Measurements from ENCODE around the gene ADCYAP1R1.

The ADCYAP1R1 gene

DNA sequence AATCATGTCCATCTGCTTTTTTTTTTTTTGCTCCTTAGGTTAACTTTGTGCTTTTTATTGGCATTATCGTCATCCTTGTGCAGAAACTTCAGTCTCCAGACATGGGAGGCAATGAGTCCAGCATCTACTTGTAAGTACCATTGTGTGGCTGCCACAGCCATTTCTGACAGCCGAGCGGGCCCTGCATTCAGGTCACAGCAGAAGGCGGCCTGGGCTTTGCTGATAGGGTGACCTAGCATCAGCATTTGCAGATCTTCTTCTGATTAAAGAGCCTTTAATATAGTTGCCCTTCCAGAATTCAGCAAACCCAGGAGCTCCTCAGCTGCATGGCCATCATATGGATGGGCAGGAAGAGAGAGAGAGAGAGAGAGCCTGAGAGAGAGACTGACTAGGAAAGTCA is 40.5 kb downstream of the ADCYAP1R1 start:
- DNase-seq, result no peak

DNA sequence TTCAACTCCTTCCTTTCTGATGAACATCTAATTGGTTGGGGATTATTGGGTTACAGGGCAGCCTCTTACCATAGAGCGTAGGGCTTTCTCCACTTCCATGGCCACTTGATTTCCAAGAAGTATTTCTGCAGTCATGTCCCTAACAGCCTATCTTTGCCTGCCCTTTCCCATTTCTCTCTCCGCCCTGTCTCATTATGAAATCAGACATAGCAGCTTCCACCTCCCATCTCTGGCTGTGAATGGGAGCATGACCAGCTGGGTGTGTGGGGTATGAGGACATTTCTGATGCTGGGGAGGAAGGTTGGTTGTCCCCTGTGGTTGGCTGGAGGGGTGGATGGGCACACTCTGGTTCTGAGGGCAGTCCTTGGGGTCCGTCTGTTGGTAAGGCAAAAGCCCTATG is 41.2 kb downstream of the ADCYAP1R1 start:
- DNase-seq, result no peak

DNA sequence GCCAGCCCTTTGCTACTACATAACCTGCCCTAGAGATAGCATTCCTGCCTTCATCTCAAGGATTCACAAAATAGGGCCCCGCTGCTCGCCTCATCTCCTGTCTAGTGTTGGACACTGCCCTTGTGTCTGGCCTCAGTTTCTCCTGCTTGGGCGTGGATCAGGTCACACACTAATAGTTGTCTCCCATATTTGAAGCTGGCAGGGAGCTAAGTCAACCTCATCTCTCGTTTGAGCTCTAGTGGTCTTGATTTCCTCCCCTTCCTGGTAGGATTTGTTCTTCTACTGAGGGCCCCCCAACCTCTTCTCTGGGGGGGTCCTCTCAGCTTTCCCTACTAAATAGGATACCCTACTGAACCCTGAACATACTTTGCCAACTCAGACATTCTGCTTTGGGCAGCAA is 42.2 kb downstream of the ADCYAP1R1 start:
- no peak for DNase-seq

DNA sequence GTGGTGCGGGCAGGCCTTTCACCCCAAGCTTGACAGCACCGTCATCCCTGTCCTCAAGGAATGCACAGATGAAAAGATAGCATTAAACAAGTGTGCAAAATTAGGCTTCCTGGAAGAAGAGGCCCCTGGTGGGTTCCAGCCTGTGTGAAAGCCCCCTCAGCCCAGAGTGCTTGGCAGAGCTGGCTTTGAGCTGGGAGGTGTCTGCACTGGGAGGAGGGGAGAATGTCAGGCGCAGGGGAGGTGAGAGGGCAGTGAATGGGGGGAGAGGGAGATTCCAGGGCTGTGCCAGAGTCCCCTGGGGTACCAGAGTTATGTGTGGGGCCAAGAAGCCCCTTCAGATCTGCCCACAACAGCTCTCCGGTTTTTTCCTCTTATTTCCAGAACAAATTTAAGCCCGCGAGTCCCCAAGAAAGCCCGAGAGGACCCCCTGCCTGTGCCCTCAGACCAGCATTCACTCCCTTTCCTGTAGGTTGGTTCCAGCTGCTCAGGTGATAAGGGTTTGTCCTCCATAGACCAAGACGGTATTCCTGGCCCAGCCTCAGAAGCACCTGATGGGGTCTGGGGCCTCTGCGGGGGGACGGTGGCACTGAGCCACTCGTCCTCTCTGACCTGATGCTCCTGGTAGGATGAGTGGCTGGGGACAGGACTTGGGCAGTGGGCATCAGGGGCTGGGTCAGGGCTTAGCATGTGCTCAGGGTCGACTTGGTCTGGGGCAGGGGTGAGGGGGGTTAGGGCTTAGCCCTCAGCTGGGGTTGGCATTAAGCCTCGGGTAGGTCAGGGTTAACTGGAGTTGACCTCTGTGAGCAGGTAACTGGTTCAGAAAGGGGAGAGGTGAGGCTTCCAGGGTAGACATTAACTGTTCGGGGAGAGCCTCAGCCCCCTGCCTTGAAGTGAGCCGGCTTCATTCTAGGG is 43.4 kb downstream of the ADCYAP1R1 start:
- DNase-seq, result no peak

DNA sequence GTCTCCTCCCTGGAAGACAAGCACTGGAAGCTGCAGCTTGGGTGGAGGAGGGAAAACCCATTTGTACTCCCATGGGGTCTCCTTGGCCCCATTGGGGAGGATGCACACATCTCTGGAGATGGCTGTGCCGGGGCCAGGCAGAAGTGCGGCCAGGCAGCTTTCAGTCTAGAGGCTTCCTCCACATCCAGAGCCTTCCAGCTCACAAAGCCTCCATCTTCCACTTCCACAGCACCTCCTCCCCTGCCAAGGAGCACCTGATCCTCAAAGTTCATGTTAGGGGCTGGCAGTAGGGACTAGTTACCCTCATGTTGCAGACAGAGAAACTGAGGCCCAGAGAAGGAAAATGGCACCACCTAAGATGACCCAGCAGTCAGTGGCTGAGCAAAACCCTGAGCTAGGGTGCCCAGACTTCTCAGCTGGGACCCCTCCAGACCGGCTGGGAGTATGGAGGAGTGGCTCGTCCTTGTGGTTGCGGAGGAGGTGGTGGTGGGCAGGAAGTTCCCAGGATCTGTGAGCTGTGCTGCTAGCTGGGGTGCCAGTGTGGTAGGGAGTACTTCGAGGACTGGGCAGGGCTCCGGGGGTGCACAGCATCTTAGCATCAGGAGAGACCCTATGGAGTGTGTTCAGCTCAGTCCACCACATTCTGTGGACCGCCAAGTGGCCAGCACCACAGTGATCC is 44.2 kb downstream of the ADCYAP1R1 start:
- no peak for DNase-seq

DNA sequence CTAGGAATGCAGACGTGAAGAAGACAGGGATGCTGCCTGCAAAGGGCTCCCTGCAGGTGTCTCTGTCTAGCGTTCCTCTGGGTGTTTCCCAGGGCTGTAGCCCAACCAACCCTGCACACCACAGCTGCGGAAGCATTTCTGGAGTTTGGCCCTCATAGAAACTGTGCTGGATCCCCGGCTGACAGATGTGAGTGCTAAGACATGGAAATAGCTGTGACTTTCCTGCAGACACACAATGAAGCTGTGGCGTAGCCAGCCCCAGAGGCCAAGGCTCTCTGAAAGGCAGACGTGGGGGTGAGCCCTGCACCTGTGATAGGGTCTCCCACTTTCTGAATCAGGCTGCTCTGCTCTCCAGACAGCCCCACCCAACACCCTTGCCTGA is 44.8 kb downstream of the ADCYAP1R1 start:
- DNase-seq, result no peak

DNA sequence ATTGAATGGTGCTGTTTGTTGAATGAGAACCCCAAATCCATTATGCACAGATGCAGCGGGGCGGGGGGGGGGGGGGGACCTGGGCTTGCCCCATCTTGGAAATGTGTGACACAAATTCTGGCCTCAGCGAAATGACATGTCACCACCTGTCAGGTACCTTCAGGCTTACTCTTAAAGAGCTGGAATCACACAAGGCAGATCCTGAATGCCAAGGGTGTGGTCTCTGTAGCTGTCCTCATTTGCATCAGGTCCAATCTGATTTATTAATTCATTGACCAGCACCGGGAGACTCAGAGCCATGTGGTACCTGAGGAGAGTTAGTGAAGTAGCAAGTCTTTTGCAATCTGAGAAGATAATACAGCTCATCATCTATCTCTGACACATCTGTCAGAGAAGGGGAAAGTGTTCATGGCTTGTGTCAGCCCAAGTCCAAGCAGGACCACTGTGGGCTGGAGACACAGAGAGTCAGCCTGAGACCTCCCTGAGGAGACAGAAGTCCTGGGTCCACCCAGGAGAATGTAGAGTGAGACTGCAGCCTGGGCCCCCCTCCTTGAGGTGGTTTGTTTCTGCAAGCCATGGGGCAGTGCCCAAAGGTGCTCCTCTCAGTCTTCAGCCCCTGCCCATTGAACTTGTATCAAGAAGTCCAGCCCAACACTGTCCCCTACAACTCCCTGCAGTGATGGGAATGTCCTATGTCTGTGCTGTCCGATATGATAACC is 46.7 kb downstream of the ADCYAP1R1 start:
- DNase-seq, result no peak

DNA sequence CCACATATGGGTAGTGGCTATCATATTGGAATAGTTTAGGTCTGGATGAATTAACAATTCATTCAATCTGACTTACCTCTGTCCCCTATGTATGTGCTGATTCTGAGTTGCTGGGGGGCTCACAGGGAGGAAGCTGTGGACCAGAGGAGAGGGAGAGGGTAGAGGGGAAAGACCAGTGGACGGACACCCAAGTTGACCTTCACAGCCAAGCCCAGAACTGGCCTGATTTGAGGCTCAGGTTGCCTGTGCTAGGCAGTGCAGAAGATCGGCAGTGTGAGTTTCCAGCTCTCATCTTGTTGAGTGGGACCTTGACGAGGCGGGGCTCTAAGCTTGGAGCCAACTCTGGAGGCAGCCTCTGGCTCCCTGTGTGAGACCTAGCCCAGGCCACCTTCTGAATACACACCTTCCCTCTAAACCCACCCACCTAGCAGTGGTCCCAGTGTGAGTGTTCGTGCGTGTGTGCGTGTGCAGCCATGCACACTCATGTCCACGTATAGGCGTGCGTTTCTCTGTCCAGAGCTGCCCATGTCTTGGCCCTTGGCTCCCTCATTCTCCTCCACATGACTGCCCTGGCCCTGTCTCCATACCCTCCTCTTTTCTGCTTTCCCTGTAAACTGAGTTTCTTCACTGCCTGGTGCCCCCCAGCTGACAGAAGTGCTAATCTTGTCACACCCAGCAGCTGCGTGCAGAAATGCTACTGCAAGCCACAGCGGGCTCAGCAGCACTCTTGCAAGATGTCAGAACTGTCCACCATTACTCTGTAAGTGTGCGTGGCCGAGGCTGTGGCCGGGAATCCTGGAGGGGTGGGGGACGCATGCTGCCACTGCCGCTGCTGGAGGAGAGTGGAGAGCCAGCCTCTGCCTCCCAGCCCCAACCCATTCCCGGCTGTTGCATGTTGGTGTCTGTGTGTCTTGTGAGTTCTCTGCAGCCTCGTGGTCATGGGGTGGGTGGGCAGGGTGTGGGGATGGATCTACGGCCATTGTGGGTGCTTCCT is 47.6 kb downstream of the ADCYAP1R1 start:
- no peak for DNase-seq

DNA sequence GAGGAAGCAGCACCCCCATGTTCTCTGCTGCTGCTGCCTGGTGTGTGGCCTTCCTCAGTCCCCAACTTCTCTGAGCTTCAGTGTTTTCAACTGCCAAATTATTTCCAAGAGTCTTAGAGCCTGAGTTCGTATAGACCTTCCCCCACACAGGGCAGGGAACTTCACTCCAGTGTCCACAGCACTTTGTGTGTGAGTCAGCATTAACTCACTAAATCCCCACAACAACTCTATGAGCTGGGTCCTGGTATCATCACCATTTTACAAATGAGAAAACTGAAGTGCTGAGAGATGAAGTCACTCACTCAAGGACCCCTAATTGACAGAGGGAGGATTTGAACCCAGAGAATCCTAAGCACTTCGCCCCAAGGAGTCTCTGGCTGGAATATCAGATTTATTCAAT is 48.3 kb downstream of the ADCYAP1R1 start:
- no peak for DNase-seq

DNA sequence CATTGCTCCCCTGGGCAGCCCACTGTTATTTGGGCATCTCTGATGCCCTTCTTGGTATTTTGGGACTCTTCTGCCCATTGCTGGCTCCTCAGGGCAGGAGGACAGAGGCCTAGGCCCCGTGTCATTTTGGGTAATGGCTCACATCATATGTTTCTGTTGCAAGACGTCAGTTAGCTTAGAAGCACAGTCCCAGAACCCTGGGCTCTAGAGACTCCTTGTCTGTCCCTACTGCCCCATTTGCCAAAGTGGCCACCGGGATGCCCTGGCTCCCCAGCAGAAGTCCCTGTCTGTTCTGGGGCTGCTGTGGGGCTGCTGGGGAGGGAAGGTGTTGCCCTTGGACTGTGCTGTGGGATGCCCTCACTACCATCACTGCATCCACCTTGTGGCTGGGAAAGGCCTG is 48.8 kb downstream of the ADCYAP1R1 start:
- no peak for DNase-seq

DNA sequence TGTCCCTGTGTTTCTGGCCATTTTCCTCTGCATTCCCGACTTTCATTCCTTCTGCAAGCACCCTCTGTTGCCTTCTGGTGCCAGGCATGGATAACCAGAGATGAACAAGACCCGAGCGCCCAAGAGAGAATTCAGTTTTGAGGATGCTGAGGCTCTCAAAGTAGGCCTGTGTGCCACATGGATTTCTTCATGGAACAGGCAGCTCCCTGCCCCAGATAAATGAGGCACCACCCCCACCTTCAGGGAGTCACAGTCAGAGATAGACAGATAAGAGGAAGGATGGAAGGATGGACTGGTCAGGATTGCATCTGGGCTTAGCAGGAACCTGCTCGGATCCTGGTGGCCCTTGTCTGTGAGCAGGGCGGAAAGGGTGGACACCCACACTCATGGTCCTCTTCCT is 49.4 kb downstream of the ADCYAP1R1 start:
- no peak for DNase-seq

DNA sequence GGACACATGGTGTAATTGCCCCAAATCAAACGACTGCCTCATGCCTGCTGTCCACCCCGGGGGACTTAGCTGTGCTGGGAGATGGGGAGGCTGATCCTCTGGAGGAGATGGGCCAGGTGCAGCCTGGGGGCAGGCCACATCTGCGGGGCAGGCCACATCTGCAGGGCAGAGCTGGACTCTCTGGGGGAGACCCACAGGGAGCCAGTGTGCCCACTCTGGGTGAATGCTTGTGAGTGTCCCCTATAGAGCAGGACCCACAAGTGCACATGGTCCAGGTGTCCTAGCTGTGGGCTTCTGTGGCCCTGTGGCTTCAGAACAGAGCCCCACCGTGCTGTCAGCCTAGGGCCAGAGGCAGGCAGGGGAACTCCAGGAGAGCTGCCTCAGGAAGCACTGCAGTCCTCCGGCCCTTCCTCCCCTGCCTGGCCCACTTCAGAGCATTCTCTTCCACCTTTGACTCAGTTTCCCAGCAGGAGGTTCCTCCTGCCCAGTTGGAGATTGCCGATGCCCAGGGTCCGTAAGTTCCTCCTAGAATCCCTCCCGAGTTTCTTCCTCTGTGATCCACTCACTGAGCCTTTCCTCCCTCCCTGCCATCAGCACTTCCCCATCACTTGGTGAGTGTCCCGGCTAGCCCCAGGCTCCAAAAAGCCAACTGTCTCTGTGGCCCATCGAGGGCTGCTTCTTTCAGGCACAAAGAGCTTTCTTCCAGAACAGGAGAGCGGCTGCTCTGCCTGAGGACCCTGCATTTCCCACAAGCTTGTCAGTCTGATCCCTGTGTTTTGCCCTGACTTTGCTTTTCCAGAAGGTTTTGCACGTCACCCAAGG is 50.3 kb downstream of the ADCYAP1R1 start:
- no peak for DNase-seq

DNA sequence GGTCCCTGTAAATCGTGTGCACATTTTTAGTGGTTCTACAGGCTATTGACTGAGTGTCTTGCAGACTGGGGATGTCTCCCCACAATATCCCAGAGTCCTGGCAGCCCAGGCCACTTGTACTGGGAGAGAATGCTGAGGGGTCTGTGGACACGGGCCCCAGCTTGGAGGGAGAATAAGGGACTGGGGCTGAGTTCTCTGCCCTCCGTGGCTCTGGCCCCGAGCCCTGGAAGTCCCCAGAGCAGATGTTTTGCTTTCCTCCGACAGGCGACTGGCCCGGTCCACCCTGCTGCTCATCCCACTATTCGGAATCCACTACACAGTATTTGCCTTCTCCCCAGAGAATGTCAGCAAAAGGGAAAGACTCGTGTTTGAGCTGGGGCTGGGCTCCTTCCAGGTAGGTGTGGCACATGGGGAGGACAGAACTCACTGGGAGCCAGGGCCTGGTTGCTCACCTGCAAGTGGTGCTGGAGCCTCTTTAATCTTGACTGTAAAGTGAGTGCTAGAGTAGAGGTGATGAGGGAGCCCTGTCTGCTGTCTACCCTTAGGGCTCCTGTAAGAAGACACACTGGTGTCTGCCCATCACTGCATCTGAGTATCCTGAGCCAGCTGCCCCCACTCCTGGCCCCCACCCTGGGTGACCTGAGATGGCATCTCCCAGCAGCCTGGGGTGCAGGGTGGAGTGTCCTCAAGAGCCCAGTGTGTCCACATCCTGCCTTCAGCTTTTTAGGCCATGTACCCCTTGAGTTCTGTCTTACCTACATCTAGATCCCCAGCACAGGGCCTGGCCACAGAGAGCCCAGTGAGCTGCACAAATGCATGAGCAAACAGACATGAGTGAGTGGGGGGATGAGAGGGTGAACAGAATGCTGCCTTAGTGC is 51.1 kb downstream of the ADCYAP1R1 start:
- DNase-seq, result no peak

DNA sequence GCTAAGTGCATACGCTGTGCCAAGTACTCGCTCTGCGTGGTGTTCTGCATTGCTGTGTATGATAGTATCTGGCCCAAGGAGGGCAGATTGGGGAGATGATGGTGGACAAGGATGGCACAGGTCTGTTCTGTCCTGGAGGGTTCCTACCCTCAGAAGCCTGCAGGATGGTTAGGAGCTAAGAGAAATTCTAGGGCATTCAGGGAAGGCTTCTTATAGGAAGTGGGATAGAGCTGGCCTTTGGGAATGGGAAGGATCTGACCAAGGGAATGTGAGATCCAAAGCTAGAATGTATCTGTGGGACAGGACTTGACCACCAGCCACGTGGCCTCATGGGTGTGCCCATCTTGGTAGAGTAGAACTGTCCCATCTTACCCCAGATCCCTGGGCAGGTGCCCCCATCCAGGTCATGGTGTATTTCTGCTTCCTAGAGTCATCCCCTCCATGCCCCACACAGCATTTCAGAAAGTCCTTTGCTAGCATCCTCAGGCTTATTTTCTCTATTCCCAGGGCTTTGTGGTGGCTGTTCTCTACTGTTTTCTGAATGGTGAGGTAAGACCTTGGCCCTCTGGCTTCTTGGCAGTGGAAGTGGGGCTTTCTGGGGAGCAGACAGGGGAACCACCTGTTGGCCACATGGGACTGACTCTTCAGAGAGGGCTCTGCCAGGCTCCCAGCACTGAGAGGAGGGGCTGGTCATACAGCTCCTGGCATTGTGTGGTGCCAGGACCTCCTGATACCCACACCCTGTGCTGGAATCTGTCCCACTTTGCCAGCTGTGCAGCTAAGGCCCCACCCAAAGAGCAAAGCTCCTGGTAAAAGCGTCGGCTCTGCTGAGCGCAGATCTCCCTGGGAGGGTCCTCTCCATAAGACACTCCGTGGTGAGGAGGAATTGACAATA is 52.5 kb downstream of the ADCYAP1R1 start:
- no peak for DNase-seq

DNA sequence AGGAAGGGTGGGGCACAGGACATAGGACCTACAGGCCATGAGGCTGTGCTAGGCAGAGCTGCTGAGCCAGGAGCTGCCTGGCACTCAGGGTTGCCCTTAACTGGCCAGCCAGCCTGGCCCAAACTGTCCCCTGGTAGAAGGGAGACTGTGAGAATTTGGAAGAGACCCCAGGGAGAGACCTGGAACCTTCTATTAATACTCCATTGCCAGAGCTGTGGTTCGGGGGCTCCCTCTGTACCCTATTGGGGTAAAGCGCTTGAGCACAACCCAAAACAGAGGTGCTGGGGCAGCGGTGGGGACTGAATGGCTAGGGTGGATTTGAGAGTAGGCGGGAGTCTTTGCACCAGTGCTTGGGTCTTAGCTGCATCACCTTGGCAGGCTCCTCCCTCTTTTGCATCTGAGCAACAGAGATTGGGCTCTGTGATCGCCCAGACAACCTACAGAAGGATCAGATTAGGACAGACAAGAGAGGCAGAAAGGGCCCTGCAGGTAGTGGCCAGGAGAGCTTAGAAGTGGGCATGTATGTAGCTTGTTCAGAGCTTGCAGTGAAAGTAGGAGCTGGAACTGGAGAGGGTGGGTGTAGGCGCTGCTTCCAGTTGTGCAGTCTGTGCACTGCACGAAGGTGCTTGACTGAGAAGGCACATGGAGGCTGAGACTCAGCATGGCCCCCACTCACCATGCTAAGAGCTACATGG is 53.3 kb downstream of the ADCYAP1R1 start:
- no peak for DNase-seq

DNA sequence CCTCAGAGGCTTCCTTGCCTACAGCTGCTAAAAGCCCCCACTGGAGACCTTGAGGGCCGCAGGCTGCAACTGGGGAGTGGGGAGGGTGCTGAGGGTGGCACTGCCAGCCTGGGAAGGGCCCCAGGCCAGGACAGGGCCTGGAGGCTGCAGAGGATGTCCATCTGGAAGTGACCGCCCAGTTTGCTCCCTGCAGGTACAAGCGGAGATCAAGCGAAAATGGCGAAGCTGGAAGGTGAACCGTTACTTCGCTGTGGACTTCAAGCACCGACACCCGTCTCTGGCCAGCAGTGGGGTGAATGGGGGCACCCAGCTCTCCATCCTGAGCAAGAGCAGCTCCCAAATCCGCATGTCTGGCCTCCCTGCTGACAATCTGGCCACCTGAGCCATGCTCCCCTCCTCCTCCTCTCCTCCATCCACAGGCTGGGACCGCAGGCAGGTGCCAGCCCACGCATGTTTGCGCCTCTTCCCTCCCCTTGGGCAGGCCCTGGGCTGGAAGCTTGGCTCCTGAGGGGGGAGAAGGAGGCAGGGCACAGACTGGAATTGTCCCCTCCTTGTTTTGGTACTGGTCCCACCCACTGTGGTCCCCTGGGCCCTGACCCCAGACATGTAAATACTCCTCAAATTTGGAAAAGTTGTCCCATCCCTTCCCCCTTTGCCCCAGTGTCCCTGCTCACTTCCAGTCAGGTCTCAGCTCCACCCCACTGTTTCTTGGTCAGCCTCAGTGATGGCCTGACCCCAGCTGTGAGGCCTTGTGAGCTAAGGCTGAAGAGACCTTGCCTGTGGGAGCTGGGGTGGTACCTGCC is 54.4 kb downstream of the ADCYAP1R1 start:
- no peak for DNase-seq

DNA sequence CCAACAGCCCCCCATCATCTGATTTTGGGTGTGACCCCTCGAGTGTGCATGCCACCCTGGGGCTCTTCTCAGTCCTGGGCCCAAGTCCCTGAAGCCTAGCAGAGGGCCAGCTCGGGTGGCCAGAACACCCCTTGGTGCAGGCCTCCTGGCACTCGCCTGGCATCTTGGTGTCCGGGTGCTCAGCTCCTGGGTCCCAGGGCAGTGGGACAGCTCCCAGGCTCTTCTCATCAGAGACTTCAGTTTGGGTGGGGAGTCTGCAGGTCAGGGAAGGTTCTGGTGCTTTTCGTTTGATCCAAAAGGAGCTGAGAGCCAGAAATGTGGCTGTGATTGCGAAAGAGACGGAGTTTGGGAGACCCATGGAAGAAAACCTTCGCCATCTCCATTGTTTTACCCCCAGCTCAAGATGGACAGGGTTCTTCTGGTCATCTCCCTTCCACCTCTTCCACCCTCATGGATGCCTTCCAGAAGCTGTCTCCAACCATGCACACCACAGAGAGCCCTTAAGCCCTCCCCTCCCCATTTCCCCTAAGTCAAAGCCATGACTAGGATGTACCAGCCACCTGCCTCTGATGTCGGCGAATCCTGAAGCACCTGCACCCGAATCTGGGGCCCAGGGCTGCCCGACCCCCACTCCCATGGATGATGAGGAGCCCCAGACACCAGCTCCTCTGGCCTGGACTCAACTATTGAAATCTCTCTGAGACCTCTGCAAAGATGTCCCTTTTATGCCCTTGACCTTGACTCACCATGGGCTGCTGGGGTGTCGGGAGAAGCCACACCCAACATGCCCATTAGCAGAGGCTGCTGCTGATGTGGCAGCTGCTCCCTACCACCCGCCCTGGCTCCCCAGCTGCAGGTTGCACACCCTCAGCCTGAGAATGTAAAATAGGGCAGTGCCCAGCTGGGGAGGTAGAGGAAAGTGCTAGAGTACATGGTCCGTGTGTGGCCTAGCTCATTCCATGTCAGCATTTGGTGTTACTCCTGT is 55.3 kb downstream of the ADCYAP1R1 start:
- DNase-seq, result no peak
